Hematopoietic multipotent progenitor cell treated with erythropoietin and hydrocortisone succinate and interleukin-3 and kit ligand, for 15 days (in vitro differentiated cells): ENCODE measurements around the gene GPD2.
A peak's percentile ranks its signal among the peaks of the same experiment; 100 is the strongest.

Source experiments
- DNase-seq: peaks from one replicate; pipeline ENCODE4 v3.0.0-alpha.2; 2015; ENCODE audit warnings: low spot score

GPD2 gene

GRCh38 chr2:156436497-156437085, 412 bp downstream of the GPD2 start:
- DNase-seq = peak; percentile 54

- DNase-seq = no peak
These were observed 1.2 kb downstream of the GPD2 start for GRCh38 chr2:156437272-156437930.

DNA sequence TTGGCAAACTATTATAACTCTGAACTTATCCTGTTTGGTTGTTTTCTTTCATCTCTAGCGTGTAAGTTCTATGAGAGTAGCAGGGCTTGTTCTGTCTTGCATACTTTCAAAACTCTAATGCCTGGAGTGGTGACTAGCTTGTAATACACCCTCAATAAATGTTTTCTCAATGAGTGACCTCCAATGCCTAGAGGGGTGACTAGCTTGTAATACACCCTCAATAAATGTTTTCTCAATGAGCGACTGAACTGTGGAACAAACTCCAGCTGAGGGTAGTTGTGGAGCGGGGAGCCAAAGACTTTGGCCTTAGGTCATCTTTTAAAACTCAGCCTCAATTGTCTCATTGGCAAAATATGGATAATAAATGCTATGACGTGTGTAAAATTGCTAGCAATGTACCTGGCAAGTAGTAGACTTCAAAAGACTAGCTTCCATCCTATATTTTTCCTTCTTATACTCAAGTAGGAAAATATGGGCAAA, 1.8 kb downstream of the GPD2 start:
- no peak for DNase-seq

DNA sequence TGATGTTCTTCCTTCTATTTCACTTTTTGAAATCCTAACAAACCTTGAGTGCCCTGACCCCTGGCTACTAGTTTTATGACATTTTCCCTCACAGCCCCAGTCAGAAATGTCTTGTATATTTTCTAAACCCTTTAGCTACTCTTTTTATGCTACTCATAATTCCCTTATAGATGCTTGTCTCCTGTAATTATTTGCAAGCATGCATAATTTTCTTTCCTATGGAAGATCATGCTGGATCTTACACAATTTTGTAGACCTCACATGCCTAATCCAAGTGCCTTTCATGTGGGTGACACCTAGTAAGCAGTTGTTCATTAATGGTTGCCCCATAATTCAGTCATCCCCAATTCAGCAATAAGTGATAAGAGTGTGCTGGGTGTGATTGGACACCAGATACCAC, 6.9 kb downstream of the GPD2 start:
- no peak for DNase-seq

- DNase-seq = no peak
These were observed 9.4 kb downstream of the GPD2 start for GRCh38 chr2:156445296-156446220.

- no peak for DNase-seq
These were observed 11.6 kb downstream of the GPD2 start for GRCh38 chr2:156447761-156448160.

DNA sequence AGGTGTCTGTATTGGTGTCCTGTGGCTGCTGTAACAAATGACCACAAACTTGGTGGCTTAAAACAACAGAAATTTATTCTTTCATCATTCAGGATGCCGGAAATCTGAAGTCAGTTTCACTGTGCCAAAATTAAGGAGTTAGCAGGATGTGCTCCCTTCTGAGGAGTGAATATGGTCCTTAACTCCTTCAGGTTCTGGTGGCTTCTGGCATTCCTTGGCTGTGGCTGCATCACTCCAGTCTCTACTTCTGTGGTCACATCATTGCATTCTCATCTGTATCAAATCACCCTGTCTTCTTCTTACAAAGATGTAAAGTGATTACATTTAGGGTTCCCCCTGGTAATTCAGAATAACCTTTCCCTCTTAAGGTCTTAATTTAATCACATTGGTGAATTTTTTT, 12.6 kb downstream of the GPD2 start:
- no peak for DNase-seq

GRCh38 chr2:156452971-156453370, 16.8 kb downstream of the GPD2 start:
- DNase-seq = no peak

GRCh38 chr2:156455361-156455975, 19.3 kb downstream of the GPD2 start:
- DNase-seq = no peak

GRCh38 chr2:156456616-156457015, 20.4 kb downstream of the GPD2 start:
- DNase-seq = no peak

DNA sequence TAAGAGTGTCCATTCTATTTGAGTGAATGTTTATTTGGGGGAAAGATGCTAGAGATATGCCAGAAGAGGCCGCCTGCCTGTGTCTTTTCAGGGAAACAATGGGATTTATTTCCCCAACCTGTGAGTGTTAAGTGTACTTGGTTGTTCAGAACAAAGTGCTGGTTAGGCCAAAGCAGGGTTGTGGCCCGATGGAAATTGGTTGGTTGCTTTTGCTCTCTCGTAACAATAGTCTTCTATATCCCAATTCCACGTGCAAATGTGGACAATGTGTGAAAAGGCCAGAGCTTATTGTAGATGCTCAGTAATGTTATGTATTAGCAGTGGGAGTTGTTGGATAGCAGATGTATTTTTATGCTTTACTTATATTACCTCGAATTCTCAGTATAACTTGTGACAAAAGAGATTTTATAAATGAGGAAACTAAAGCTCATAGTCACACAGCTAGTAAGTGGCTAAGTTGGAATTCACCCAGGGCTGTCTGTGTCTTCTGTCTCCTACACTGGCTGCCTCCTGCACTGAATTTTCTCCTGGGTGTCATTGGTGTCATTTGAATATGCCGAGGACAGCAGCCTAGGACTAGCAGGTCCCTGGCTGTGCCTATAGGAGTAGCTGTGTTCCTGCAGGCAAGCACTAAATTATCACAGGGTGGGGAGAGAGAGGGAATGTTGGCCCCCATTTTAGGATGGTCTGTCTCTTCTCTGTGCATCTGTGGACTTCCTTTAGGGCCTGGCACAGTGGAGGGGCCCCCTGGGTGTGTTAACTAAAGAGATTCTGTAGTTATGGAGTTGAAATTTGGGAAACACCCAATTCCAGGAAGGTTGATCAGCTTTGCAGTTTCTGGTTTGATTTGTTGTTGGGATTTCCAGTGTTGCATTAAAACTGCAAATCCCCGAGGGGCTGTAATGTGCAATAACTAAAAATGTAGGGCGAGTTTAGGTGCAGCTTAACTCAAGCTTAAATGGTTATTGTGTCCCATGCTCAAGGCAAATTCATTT, 21.6 kb downstream of the GPD2 start:
- DNase-seq = no peak

- peak; percentile 41 for DNase-seq
These were observed 23.5 kb downstream of the GPD2 start for GRCh38 chr2:156459720-156460119.

DNA sequence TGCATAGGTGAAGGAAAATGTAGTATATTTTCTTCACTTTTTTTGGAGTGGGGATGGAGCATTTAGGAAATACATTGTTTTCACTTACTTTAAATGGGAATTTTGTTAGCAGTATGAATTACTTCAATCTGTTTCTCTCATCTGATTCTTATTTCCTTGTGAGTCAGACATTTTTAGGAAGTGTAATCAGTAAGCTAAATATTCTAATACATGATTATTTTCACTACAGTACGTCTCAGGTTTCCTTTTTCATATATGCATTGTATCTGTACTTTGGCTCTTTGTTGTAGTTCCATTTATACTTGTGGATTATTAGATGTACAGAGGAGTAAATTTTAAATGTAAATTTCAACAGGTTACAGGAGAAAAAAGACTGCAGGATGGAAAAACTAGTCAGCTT, 27.9 kb downstream of the GPD2 start:
- no peak for DNase-seq

- no peak for DNase-seq
These were observed 29.4 kb downstream of the GPD2 start for GRCh38 chr2:156465573-156465972.

- DNase-seq = no peak
These were observed 30.7 kb downstream of the GPD2 start for GRCh38 chr2:156466739-156467405.

DNA sequence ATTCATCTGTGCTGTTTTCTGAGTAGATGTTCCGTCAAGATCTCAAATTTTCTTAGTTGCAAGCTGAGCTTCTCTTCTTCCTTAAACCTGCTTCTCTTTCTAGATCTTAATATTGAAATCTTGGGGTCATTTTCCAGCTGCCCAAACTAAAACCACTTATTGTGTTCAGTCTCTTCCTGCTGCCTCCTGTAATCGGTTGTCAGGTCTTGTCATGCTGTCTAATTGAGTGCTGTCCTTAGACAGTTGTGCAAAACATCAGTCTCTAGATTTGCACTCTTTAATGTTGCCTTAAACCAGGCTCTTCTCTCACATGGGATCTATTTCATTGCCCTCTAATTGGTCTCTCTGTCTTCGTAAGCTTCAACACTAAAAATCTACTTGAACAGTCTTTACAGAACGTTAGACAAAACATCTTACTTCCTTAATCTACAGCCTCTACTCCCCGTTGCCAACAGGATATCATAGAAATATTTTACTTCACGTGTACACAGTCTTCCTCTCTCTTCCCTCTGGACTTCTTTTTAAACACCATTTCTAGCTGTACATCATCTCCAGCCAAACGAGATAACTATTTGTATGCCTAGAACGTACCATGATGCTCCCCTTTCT, 34.9 kb downstream of the GPD2 start:
- DNase-seq = no peak

GRCh38 chr2:156471762-156472161, 35.6 kb downstream of the GPD2 start:
- no peak for DNase-seq

GRCh38 chr2:156472686-156473085, 36.5 kb downstream of the GPD2 start:
- DNase-seq = no peak

DNA sequence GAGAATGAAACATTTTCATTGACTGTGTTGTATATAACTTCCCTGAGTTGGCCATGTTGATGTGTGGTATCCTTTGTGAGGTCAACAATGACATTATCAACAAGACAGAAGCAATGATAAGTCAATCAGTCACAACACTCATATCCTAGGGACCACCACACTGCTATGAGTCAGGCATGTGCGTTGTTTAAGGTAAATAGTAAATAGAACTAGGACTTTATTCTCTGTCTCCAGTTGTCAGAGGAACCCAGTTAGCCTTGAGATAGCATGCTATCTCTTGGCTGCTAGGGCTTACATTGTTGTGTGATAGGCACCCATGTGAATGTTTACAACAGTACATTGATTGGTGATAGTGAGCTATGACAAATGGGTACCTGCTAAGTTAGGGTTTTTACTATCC, 37.3 kb downstream of the GPD2 start:
- DNase-seq = no peak

GRCh38 chr2:156474401-156474800, 38.2 kb downstream of the GPD2 start:
- DNase-seq = no peak
